ENCODE measurements around the gene CIAO2B. TPM values are rescaled to one million over a fixed set of nuclear protein-coding genes. Genes with fewer than 3 reads are reported as not detected.
A peak's percentile ranks its signal among the peaks of the same experiment; 100 is the strongest.

Gene CIAO2B
- total RNA-seq, 1 experiment from 2014 or later, result 59.7 TPM

GRCh38 chr16:66949472-66949871, 15.3 kb upstream of the CIAO2B start:
- 0 out of 2 replicates have a peak, but pooled peaks cover 5% of the 10 kb centered on the region for H3K36me3 Mint-ChIP-seq
- peaks cover 58% of the 10 kb centered on the region for H3K27me3 Mint-ChIP-seq (ENCODE audit: low read depth)
- DNase-seq (ENCODE audit: low spot score) (no peak), ATAC-seq (no peak)
- ChIA-PET CTCF (interaction anchor here (0.9 to 1.7 kb wide), 4 partner anchors 12 to 236 kb away, joined by 3 to 6 read pairs (median 4); partner anchors contain the start of gene CES3), POLR2A (interaction anchor here (0.7 kb wide), 1 partner anchor 129 kb away, joined by 5 read pairs; no protein-coding TSS in a partner anchor)
- H3K9me3 Mint-ChIP-seq, result peaks cover 9% of the 10 kb centered on the region
- peaks cover 15% of the 10 kb centered on the region for H3K4me1 Mint-ChIP-seq
- H3K27ac Mint-ChIP-seq, result no peak overlapping the region
- no peak overlapping the region for H3K4me3 Mint-ChIP-seq
- no peak for TF ChIP-seq ZNF396 (CRISPR knock-in tag; IDR thresholded peaks at IDR 0.05; ENCODE audit: borderline replicate concordance)
- no peak for TF ChIP-seq AR (CRISPR knock-in tag; IDR thresholded peaks at IDR 0.05)
- no peak for TF ChIP-seq ZMAT4 (CRISPR knock-in tag; IDR thresholded peaks at IDR 0.05)
- TF ChIP-seq SOX15 (CRISPR knock-in tag; IDR thresholded peaks at IDR 0.05), result no peak
- no peak for TF ChIP-seq ZNF121 (CRISPR knock-in tag; IDR thresholded peaks at IDR 0.05)
- no peak for TF ChIP-seq ZNF232 (CRISPR knock-in tag; IDR thresholded peaks at IDR 0.05)
- no peak for TF ChIP-seq KAT7 (CRISPR knock-in tag; IDR thresholded peaks at IDR 0.05; ENCODE audit: borderline replicate concordance)
- TF ChIP-seq, protein P1, sequence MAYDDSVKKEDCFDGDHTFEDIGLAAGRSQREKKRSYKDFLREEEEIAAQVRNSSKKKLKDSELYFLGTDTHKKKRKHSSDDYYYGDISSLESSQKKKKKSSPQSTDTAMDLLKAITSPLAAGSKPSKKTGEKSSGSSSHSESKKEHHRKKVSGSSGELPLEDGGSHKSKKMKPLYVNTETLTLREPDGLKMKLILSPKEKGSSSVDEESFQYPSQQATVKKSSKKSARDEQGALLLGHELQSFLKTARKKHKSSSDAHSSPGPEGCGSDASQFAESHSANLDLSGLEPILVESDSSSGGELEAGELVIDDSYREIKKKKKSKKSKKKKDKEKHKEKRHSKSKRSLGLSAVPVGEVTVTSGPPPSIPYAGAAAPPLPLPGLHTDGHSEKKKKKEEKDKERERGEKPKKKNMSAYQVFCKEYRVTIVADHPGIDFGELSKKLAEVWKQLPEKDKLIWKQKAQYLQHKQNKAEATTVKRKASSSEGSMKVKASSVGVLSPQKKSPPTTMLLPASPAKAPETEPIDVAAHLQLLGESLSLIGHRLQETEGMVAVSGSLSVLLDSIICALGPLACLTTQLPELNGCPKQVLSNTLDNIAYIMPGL (CRISPR knock-in tag; IDR thresholded peaks at IDR 0.05), result no peak
- TF ChIP-seq, protein P2, sequence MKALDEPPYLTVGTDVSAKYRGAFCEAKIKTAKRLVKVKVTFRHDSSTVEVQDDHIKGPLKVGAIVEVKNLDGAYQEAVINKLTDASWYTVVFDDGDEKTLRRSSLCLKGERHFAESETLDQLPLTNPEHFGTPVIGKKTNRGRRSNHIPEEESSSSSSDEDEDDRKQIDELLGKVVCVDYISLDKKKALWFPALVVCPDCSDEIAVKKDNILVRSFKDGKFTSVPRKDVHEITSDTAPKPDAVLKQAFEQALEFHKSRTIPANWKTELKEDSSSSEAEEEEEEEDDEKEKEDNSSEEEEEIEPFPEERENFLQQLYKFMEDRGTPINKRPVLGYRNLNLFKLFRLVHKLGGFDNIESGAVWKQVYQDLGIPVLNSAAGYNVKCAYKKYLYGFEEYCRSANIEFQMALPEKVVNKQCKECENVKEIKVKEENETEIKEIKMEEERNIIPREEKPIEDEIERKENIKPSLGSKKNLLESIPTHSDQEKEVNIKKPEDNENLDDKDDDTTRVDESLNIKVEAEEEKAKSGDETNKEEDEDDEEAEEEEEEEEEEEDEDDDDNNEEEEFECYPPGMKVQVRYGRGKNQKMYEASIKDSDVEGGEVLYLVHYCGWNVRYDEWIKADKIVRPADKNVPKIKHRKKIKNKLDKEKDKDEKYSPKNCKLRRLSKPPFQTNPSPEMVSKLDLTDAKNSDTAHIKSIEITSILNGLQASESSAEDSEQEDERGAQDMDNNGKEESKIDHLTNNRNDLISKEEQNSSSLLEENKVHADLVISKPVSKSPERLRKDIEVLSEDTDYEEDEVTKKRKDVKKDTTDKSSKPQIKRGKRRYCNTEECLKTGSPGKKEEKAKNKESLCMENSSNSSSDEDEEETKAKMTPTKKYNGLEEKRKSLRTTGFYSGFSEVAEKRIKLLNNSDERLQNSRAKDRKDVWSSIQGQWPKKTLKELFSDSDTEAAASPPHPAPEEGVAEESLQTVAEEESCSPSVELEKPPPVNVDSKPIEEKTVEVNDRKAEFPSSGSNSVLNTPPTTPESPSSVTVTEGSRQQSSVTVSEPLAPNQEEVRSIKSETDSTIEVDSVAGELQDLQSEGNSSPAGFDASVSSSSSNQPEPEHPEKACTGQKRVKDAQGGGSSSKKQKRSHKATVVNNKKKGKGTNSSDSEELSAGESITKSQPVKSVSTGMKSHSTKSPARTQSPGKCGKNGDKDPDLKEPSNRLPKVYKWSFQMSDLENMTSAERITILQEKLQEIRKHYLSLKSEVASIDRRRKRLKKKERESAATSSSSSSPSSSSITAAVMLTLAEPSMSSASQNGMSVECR (CRISPR knock-in tag; IDR thresholded peaks at IDR 0.05; ENCODE audit: borderline replicate concordance), result no peak
- TF ChIP-seq ATF1 (CRISPR knock-in tag; IDR thresholded peaks at IDR 0.05), result no peak
- TF ChIP-seq, protein P3, sequence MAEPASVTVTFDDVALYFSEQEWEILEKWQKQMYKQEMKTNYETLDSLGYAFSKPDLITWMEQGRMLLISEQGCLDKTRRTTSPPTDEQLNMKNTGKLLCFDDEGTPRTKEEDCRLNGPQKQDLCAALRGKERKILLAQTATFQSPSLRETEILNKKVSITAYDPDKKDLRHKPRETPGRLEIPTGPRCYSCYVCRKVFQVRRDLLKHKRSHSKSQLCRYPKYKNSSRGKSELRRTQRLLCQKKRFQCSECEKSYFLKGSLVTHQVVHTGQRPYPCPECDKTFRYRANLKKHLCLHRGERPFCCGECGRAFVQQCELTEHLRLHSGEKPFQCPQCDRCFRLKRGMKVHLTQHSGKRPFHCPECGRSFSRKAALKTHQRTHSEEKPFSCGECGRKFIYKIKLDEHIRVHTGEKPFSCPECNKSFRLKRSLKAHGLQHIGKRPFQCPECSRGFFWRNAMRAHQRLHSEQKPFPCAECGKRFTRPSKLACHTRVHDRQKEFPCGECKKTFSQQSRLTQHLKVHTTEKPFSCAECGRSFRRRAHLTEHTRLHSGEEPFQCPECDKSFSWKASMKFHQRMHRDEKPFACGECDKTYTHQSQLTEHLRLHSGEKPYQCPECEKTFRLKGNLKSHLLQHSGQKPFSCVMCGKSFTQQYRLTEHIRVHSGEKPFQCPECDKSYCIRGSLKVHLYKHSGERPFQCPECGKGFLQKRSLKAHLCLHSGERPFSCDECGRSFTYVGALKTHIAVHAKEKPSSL (CRISPR knock-in tag; conservative IDR thresholded peaks at IDR 0.05), result no peak

DNA sequence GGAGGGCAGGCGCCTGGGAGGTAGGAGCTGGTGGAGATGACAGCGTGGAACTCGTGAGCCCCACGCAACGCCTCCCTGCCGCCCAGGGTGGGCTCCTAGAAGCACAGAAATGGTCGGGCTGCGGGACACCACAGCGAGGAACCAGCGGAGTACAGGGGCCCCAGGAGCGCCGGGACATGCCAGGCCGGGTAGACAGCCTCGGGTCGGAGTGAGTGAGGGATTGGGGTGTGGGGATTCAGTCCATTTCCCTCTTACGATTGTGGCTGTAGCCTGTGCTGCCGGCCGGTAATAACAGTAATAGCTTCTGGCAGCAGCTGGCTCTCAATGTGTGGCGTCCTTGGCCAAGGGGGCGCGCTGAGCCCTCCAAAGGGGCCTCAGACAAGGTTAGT, 14.6 kb upstream of the CIAO2B start:
- 0 out of 2 replicates have a peak, but pooled peaks cover 5% of the 10 kb centered on the region for H3K36me3 Mint-ChIP-seq
- peaks cover 9% of the 10 kb centered on the region for H3K9me3 Mint-ChIP-seq
- TF ChIP-seq, protein P4, sequence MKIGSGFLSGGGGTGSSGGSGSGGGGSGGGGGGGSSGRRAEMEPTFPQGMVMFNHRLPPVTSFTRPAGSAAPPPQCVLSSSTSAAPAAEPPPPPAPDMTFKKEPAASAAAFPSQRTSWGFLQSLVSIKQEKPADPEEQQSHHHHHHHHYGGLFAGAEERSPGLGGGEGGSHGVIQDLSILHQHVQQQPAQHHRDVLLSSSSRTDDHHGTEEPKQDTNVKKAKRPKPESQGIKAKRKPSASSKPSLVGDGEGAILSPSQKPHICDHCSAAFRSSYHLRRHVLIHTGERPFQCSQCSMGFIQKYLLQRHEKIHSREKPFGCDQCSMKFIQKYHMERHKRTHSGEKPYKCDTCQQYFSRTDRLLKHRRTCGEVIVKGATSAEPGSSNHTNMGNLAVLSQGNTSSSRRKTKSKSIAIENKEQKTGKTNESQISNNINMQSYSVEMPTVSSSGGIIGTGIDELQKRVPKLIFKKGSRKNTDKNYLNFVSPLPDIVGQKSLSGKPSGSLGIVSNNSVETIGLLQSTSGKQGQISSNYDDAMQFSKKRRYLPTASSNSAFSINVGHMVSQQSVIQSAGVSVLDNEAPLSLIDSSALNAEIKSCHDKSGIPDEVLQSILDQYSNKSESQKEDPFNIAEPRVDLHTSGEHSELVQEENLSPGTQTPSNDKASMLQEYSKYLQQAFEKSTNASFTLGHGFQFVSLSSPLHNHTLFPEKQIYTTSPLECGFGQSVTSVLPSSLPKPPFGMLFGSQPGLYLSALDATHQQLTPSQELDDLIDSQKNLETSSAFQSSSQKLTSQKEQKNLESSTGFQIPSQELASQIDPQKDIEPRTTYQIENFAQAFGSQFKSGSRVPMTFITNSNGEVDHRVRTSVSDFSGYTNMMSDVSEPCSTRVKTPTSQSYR (CRISPR knock-in tag; IDR thresholded peaks at IDR 0.05), result no peak
- TF ChIP-seq, protein P5, sequence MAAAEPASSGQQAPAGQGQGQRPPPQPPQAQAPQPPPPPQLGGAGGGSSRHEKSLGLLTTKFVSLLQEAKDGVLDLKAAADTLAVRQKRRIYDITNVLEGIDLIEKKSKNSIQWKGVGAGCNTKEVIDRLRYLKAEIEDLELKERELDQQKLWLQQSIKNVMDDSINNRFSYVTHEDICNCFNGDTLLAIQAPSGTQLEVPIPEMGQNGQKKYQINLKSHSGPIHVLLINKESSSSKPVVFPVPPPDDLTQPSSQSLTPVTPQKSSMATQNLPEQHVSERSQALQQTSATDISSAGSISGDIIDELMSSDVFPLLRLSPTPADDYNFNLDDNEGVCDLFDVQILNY (CRISPR knock-in tag; IDR thresholded peaks at IDR 0.05), result no peak
- TF ChIP-seq, protein P6, sequence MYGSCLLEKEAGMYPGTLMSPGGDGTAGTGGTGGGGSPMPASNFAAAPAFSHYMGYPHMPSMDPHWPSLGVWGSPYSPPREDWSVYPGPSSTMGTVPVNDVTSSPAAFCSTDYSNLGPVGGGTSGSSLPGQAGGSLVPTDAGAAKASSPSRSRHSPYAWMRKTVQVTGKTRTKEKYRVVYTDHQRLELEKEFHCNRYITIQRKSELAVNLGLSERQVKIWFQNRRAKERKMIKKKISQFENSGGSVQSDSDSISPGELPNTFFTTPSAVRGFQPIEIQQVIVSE (CRISPR knock-in tag; IDR thresholded peaks at IDR 0.05; ENCODE audit: borderline replicate concordance), result no peak
- no peak for TF ChIP-seq CREB1 (CRISPR knock-in tag; IDR thresholded peaks at IDR 0.05)
- peaks cover 14% of the 10 kb centered on the region for H3K4me1 Mint-ChIP-seq
- ChIA-PET CTCF (interaction anchor here (0.6 to 1.7 kb wide), 4 partner anchors 12 to 237 kb away, joined by 3 to 6 read pairs (median 4); partner anchors contain the start of gene CES3), POLR2A (no interaction called here)
- peak overlapping the region; percentile 82 for H3K4me3 Mint-ChIP-seq
- H3K27me3 Mint-ChIP-seq (ENCODE audit: low read depth), result peaks cover 56% of the 10 kb centered on the region
- DNase-seq (ENCODE audit: low spot score) (no peak), ATAC-seq (peak; percentile 8; the same call in 1 of the 2 replicates)
- no peak overlapping the region for H3K27ac Mint-ChIP-seq
